Activated T-cell treated with anti-CD3 and anti-CD28 coated beads, Interleukin-2, amount 50 U/mL, for 4 hours (primary cell): ENCODE measurements around the gene ITGBL1. TPM values are rescaled to one million over a fixed set of nuclear protein-coding genes. Genes with fewer than 3 reads are reported as not detected.

ENCODE experiments used
- ATAC-seq, 2 donors: fragments of 200-7000 bp; cut with Tn5 transposase; one replicate each; pipeline ENCODE4 v1.10.0; 2021
- DNase-seq: peaks from one replicate; pipeline ENCODE4 v3.0.0-alpha.2; 2020
- H3K27me3 Mint-ChIP-seq: one replicate; pipeline ENCODE4 v1.8.0; 2021; ENCODE audit warnings: low read depth, mixed read lengths
- H3K36me3 Mint-ChIP-seq: one replicate; pipeline ENCODE4 v1.8.0; 2022; ENCODE audit warnings: mixed read lengths; ENCODE audit not compliant: insufficient read depth
- H3K4me1 Mint-ChIP-seq: one replicate; pipeline ENCODE4 v1.8.0; 2021; ENCODE audit warnings: low read depth, mixed read lengths
- H3K4me3 Mint-ChIP-seq: one replicate; pipeline ENCODE4 v1.8.0; 2021; ENCODE audit warnings: mild to moderate bottlenecking, moderate library complexity, mixed read lengths
- H3K9me3 Mint-ChIP-seq: one replicate; pipeline ENCODE4 v1.8.0; 2021; ENCODE audit warnings: mixed read lengths
- total RNA-seq, 3 donors: library from RNA; stranded (reverse); gene quantifications; one replicate each; pipeline ENCODE4 v1.2.1, GENCODE V29; 2021

Gene ITGBL1
- total RNA-seq, 3 donors from 2014 or later: 0.11 TPM; not detected in 2

DNA sequence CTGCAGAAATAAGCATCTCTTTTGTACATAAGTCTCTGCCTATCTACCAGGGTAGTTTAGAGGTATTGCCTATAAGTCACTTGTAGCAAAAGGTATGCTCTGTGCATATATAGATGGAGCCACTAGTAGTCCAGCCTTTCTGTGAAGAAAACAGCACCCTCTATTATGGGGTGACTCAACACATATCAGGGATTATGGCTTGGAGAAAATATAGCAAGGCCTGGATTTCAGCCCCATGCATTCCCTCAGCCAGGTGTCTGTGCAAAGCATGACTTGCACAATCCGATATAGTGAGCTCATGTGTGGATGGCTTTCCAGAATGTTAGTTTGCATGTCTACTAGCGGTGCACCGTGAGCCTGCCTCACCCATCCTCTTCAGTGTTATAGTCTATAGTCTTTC, 22.7 kb upstream of the ITGBL1 start:
- Mint-ChIP-seq H3K4me1 (no peaks in the 10 kb centered on the region), H3K27me3 (peaks cover 8% of the 10 kb centered on the region), H3K4me3 (no peak overlapping the region), H3K36me3 (no peaks in the 10 kb centered on the region), H3K9me3 (no peaks in the 10 kb centered on the region)
- no peak for DNase-seq
- ATAC-seq: no peak

DNA sequence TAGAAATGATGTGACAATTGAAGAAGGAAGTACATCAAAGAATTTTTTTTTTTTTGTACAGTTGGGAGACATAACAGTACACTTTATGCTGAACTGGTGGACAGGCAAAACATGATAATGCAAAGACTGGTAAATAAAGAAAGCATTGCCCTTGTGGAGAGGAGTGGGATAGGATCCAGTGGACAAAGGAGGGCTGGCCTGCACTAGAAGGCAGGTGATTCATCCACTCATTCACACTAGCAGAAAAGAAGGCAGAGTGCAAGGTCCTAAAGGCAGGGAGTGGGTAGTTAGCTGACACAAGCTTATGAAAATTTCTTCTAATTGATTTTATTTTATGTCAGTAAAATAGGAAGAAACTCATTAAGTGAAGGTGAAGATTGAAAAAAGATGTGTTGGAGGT, 18.6 kb upstream of the ITGBL1 start:
- Mint-ChIP-seq H3K36me3 (no peaks in the 10 kb centered on the region), H3K27me3 (peaks cover 11% of the 10 kb centered on the region), H3K9me3 (no peaks in the 10 kb centered on the region), H3K4me1 (no peaks in the 10 kb centered on the region), H3K4me3 (no peak overlapping the region)
- ATAC-seq: no peak
- DNase-seq: no peak

DNA sequence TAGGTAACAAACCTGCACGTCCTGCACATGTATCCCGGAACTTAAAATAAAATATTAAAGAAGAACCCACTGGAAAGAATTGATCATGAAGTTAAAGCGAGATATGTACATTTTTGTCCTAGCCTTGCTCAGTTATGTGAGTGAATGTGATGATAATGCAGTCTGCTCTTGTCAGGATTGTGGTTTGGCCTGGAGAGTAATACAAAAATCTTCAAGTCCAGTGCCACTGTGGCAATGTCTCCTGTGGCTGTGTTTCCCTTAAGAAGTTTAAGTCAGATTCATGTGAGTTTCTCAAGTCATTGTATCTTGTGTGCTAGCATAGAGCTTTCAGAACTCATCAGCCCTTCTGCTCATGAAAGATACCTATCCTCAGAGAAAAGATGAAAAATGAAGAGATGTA, 18.0 kb upstream of the ITGBL1 start:
- peaks cover 12% of the 10 kb centered on the region for H3K27me3 Mint-ChIP-seq
- H3K4me3 Mint-ChIP-seq: no peak overlapping the region
- H3K9me3 Mint-ChIP-seq: no peaks in the 10 kb centered on the region
- no peaks in the 10 kb centered on the region for H3K4me1 Mint-ChIP-seq
- ATAC-seq (no peak), DNase-seq (no peak)
- H3K36me3 Mint-ChIP-seq: no peaks in the 10 kb centered on the region

DNA sequence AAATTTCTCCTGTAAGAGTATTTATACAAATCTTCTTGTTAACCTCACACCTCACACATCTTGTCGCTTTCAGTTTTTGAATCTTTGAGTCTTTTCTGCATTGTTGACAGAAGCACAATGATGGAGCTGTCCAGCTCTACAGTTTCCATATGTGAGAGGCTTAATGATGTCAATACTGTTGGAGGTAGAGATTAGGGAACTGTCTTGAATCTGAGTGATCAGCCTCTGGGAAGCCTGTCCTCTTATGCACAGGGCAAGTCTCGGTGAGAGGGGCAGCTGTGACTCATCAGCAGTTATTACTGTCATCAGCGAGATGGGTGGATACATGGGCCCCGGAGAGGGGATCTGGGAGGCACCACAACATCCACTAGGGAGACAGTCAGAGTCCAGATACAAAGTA, 4.6 kb upstream of the ITGBL1 start:
- peaks cover 10% of the 10 kb centered on the region for H3K27me3 Mint-ChIP-seq
- no peak for DNase-seq
- no peaks in the 10 kb centered on the region for H3K4me1 Mint-ChIP-seq
- no peaks in the 10 kb centered on the region for H3K9me3 Mint-ChIP-seq
- no peak overlapping the region for H3K4me3 Mint-ChIP-seq
- no peak for ATAC-seq
- H3K36me3 Mint-ChIP-seq: no peaks in the 10 kb centered on the region

DNA sequence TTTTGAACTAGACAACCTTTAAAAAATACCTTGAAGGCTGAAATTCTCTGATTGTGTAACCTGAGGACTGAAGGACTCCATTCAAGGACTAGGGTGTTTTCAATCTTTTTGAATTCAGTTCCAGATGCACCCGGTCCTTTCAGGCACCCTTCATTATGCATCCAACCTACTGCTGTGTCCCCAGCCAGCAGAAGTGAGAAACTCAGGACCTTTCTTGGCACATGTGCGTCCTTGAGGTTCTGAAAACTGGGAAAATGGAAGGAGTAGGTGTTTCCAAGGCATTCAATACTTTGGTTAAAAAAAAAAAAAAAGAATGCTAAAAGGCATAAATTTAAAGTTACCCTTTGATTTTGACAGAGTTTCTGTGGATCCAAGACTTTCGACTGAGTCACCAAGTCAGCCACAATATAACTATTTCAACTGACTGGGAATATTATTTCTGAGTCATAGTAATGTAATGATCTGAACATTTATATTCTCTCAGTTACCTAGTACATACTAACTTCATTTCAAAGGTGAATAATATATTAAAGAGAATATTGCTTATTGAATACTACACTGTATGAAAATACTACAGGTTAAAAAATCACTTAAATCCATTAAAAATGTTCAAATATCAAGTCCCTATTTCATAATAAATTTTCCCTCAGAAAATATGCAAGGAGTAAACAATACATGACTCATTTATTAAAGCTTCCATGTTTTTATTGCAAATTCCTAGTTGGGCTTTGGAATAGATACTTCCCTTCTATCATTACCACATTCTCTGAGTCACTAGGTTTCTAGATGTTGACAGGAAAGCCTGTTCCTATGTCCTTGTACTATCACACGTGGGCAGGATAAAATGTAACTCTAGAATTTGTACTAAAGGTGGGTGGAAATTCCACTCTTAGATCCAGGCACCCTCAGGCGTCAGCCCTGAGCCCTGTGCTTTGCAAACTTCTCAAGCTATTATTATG, 2.4 kb upstream of the ITGBL1 start:
- Mint-ChIP-seq H3K4me3 (no peak overlapping the region), H3K9me3 (no peaks in the 10 kb centered on the region), H3K27me3 (peaks cover 24% of the 10 kb centered on the region), H3K36me3 (no peaks in the 10 kb centered on the region), H3K4me1 (peaks cover 3% of the 10 kb centered on the region)
- DNase-seq (no peak), ATAC-seq (no peak)

DNA sequence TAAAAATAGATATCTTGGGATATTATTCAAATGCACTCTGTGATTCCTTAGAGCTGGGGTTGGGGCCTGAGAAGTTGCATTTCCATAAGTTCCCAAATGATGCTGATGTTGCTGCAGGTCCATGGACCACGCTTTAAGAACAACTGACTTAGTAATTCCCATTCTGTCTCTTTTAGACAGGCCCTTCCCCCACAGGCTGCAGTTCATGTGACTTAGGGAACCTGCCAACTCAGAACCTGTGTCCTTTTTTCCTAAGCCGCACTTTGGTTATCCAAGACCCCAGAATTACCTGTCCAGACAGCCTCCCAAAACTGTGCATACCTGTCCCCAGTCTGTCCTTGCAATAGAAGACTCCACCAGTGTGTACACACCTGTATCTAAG, 1.7 kb upstream of the ITGBL1 start:
- no peak overlapping the region for H3K4me3 Mint-ChIP-seq
- H3K27me3 Mint-ChIP-seq: peaks cover 26% of the 10 kb centered on the region
- no peaks in the 10 kb centered on the region for H3K36me3 Mint-ChIP-seq
- H3K4me1 Mint-ChIP-seq: peaks cover 3% of the 10 kb centered on the region
- DNase-seq: no peak
- H3K9me3 Mint-ChIP-seq: no peaks in the 10 kb centered on the region
- no peak for ATAC-seq

DNA sequence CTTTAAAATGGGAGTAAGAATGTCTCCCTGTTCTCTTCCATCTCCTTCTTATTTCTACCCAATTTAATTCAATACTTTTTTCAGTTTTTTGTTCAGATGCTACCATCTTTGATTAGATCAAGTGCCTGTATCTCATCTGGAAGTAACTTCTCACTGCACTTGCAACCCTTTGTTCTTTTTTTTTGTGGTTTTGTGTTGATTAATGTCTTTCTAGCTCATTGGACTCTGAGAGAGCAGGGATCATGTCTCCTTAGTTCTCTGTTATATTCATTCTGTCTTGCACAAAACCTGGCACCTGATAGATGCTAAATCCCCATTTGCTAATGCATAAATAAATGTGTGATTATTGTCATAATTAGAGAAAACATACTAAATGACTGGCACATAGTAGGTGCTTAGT, 834 bp upstream of the ITGBL1 start:
- Mint-ChIP-seq H3K4me1 (peaks cover 3% of the 10 kb centered on the region), H3K27me3 (peaks cover 31% of the 10 kb centered on the region), H3K4me3 (no peak overlapping the region), H3K36me3 (no peaks in the 10 kb centered on the region), H3K9me3 (no peaks in the 10 kb centered on the region)
- no peak for DNase-seq
- ATAC-seq: no peak

DNA sequence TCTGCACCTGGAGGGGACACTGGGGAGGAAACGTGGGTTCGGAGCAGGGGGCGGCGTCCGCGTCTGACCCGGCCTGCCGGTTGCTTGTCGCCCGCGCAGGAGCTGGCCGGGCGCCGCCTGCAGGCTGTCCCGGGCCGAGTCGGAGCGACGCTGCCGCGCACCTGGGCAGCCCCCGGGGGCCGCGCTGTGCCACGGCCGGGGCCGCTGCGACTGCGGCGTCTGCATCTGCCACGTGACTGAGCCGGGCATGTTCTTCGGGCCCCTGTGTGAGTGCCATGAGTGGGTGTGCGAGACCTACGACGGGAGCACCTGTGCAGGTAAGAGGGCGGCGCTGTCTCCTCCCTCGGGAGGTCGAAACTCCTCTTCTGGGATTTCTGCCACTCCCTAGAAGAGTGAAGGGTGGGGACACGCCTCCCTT, 1.3 kb downstream of the ITGBL1 start:
- DNase-seq (no peak), ATAC-seq (no peak)
- Mint-ChIP-seq H3K4me1 (peaks cover 3% of the 10 kb centered on the region), H3K36me3 (no peaks in the 10 kb centered on the region), H3K9me3 (no peaks in the 10 kb centered on the region), H3K4me3 (no peak overlapping the region), H3K27me3 (peaks cover 31% of the 10 kb centered on the region)

DNA sequence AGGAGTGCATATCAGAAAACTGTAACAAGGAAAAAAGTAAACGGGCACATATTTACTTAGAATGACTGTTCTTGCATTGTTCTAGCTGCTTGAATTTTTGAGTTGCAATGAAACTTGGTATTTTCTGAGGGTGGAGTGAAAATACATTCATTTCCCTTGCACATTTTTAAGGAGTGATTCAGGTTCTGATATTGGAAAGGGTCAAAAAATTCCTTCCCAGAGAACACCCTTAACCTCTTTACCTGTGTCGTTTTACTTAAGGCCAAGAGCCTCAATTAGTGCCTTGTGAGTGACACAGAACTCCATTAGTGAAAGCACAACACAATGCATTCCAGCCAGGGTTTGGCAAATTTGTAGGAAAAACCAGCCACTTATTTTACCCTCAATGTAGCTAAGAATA, 2.3 kb downstream of the ITGBL1 start:
- Mint-ChIP-seq H3K27me3 (peaks cover 31% of the 10 kb centered on the region), H3K9me3 (no peaks in the 10 kb centered on the region), H3K4me1 (peaks cover 3% of the 10 kb centered on the region), H3K4me3 (no peak overlapping the region), H3K36me3 (no peaks in the 10 kb centered on the region)
- DNase-seq (no peak), ATAC-seq (no peak)

DNA sequence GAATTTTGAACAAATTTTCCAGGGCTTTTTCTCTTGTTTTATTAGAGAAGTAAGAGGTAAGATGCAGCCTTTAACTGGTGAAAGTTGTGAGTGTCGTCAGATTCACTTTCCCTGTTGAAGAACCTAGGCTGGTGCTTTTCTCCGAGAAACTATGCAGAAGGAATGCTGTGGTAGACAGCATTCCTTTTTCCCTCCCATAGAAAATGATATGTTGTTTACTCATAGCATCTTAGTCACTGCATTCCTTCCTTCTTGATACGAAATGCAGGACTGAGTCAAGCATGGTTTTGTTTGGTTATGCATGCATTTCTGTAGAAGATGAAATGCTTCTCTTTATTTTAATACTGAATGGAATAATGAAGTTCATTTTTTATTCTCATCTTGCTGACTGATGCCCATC, 3.4 kb downstream of the ITGBL1 start:
- H3K4me1 Mint-ChIP-seq: peaks cover 3% of the 10 kb centered on the region
- no peak for DNase-seq
- ATAC-seq: no peak
- H3K36me3 Mint-ChIP-seq: no peaks in the 10 kb centered on the region
- H3K9me3 Mint-ChIP-seq: no peaks in the 10 kb centered on the region
- H3K4me3 Mint-ChIP-seq: no peak overlapping the region
- peaks cover 33% of the 10 kb centered on the region for H3K27me3 Mint-ChIP-seq

DNA sequence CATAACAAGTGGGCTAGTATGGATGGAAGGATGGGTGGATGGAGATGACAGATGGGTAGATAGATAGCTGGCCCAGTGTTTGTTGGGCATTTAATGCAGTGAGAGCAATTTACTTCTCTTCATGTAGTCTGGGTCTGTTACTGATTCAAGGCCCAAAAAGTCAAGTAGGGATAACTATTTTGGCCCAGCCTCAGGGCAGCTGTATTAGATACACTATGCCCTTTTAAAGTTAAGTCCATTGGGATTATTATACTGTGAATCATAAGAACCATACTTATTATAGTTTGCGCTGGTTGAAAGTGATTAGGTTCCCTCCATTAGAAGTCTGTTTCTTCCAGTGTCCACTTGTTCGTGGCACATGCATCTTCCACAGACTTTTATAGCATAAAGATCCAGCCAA, 4.7 kb downstream of the ITGBL1 start:
- H3K36me3 Mint-ChIP-seq: no peaks in the 10 kb centered on the region
- ATAC-seq: no peak
- H3K4me3 Mint-ChIP-seq: no peak overlapping the region

DNA sequence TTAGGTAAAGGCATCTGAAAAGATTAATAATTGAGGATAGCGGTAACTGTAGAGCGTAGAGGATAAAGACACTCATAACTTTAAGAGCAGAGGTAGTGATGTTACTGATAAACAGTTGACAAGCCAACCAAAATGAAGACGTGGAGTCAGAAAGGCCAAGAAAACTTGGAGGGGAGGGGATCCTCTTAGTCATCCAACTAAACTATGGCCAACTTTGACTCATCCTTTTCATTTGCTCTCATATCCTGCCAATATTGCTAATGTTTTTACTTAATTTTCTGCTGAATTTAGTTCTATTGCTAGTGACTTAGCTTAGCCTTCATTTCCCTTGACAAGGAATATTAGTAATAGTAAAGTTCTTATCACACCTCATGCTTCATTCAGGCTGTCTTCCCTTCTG, 13.4 kb downstream of the ITGBL1 start:
- Mint-ChIP-seq H3K36me3 (no peaks in the 10 kb centered on the region), H3K27me3 (peaks cover 3% of the 10 kb centered on the region), H3K4me1 (no peaks in the 10 kb centered on the region), H3K4me3 (no peak overlapping the region), H3K9me3 (no peaks in the 10 kb centered on the region)
- no peak for DNase-seq
- ATAC-seq: no peak

More for the DNA sequence above, 4.7 kb downstream of the ITGBL1 start:
- Mint-ChIP-seq H3K9me3 (no peaks in the 10 kb centered on the region), H3K27me3 (peaks cover 29% of the 10 kb centered on the region), H3K4me1 (peaks cover 3% of the 10 kb centered on the region)
- DNase-seq: no peak

DNA sequence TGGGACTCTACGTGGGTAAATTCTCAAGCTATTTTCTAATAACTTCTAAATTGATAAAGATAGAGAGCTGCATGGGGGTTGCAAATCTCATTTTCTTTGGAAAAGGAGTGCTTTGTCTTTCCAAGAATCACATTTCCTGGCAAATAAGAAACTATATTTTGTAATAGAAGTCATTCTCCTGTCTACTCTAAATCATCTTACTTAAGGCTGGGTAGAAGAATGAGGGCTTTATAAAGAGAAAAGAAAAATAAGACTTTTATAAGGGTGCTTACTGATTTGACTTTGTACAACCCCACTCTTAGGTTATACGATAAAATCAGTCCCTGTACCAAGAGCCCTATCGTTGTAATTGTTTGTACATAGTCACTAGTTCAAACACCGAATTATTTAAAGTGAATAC, 14.9 kb downstream of the ITGBL1 start:
- ATAC-seq (no peak), DNase-seq (no peak)
- no peaks in the 10 kb centered on the region for H3K9me3 Mint-ChIP-seq
- H3K27me3 Mint-ChIP-seq: peaks cover 3% of the 10 kb centered on the region
- H3K36me3 Mint-ChIP-seq: no peaks in the 10 kb centered on the region
- no peaks in the 10 kb centered on the region for H3K4me1 Mint-ChIP-seq
- no peak overlapping the region for H3K4me3 Mint-ChIP-seq

DNA sequence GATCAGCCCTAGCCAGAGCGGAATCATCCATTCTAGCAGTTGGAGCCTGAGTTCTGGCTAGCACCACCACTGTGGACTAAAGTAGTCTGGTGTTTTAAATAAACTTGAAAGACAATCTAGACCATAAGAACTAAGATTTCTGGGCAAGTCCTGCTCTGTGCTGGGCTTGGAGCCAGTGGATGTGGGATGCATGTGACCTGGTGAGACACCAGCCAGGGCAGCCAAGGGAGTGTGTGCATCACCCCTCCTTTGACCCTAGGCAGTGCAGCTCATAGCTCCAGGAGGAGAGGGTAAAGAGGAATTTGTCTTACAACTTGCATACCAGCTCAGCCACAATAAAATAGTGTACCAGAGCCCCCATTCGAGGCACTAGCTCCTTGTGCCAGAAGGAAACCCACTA, 21.0 kb downstream of the ITGBL1 start:
- no peaks in the 10 kb centered on the region for H3K9me3 Mint-ChIP-seq
- H3K4me3 Mint-ChIP-seq: no peak overlapping the region
- H3K27me3 Mint-ChIP-seq: peaks cover 7% of the 10 kb centered on the region
- no peak for ATAC-seq
- no peaks in the 10 kb centered on the region for H3K36me3 Mint-ChIP-seq
- no peak for DNase-seq
- no peaks in the 10 kb centered on the region for H3K4me1 Mint-ChIP-seq

DNA sequence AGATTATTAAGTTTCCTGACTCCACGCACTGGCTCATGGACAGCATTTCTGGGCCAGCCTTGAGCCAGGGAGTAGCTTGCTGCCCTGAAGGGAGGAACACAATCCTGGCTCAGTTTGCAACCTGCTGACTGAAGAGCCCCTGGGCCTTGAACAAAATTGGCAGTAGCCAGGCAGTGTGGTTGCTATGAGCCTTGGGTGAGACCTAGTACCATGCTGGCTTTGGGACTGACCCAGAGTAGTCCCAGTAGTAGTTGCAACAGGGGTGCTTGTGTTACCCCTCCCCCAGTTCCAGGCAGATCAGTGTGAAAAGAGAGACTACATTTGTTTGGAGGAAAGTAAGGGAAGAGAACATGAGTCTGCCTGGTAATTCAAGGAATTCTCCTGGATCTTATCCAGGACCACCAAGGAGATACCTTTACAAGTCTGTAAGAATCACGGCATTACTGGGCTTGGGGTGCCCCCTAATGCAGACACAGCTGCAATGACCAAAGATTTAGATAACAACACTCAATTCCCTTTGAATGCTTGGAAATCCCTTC, 22.0 kb downstream of the ITGBL1 start:
- DNase-seq (no peak), ATAC-seq (no peak)
- Mint-ChIP-seq H3K9me3 (no peaks in the 10 kb centered on the region), H3K4me1 (no peaks in the 10 kb centered on the region), H3K36me3 (no peaks in the 10 kb centered on the region), H3K4me3 (no peak overlapping the region), H3K27me3 (peaks cover 7% of the 10 kb centered on the region)
